WTC11 (cell line): ENCODE measurements around the gene PLXDC2. TPM values are rescaled to one million over a fixed set of nuclear protein-coding genes. Genes with fewer than 3 reads are reported as not detected.

Experiments
- ATAC-seq: fragments of 200-7000 bp; cut with Tn5 transposase; 2 replicates; pipeline ENCODE4 v1.10.0; 2021; ENCODE audit warnings: mild to moderate bottlenecking, moderate library complexity
- CTCF ChIA-PET: fragments of 300-600 bp; sonication (Branson Sonifier 250); formaldehyde crosslinking; loops from one replicate; lab custom pipeline; 2021; ENCODE audit warnings: antibody characterized with exemption; lab: Charles Lee
- POLR2A ChIA-PET: fragments of 350-600 bp; sonication (Branson Sonifier 250); formaldehyde crosslinking; loops from one replicate; lab custom pipeline; 2021; ENCODE audit warnings: antibody characterized with exemption; lab: Charles Lee
- DNase-seq: peaks from one replicate; pipeline ENCODE4 v3.0.0; 2021; ENCODE audit warnings: low spot score
- H3K27ac Mint-ChIP-seq: 2 replicates; pipeline ENCODE4 v1.8.0; 2021; ENCODE audit warnings: mixed read lengths
- H3K27me3 Mint-ChIP-seq: 2 replicates; pipeline ENCODE4 v1.8.0; 2021; ENCODE audit warnings: low read depth, mild to moderate bottlenecking, moderate library complexity, mixed read lengths
- H3K36me3 Mint-ChIP-seq: 2 replicates; pipeline ENCODE4 v1.8.0; 2021; ENCODE audit warnings: mixed read lengths
- H3K4me1 Mint-ChIP-seq: 2 replicates; pipeline ENCODE4 v1.8.0; 2022; ENCODE audit warnings: mixed read lengths
- H3K4me3 Mint-ChIP-seq: 2 replicates; pipeline ENCODE4 v1.8.0; 2021; ENCODE audit warnings: mild to moderate bottlenecking, moderate library complexity, mixed read lengths
- H3K9me3 Mint-ChIP-seq: 2 replicates; pipeline ENCODE4 v1.8.0; 2021; ENCODE audit warnings: mixed read lengths
- ARID4B ChIP-seq: sonication (generic); formaldehyde crosslinking; IDR thresholded peaks from 2 replicates; pipeline ENCODE4 v1.8.0; 2023; ENCODE audit warnings: missing genetic modification reagents, mild to moderate bottlenecking, borderline replicate concordance
- ATF6 ChIP-seq: sonication (generic); formaldehyde crosslinking; IDR thresholded peaks from 2 replicates; pipeline ENCODE4 v1.8.1; 2023; ENCODE audit warnings: mild to moderate bottlenecking, missing genetic modification reagents
- CDX4 ChIP-seq: fragments of 250-450 bp; sonication (Bioruptor Pico); IDR thresholded peaks from 2 replicates; pipeline ENCODE4 v1.9.0; 2021; ENCODE audit warnings: moderate library complexity, mild to moderate bottlenecking, inconsistent platforms, borderline replicate concordance
- E2F5 ChIP-seq: sonication (generic); formaldehyde crosslinking; IDR thresholded peaks from 2 replicates; pipeline ENCODE4 v1.8.1; 2022; ENCODE audit warnings: mild to moderate bottlenecking, moderate library complexity, missing genetic modification reagents
- ETV6 ChIP-seq: sonication (generic); formaldehyde crosslinking; IDR thresholded peaks from 2 replicates; pipeline ENCODE4 v1.8.1; 2022; ENCODE audit warnings: mild to moderate bottlenecking, missing genetic modification reagents
- FOXJ3 ChIP-seq: sonication (generic); formaldehyde crosslinking; IDR thresholded peaks from 2 replicates; pipeline ENCODE4 v1.9.0; 2021; ENCODE audit warnings: missing genetic modification reagents, mild to moderate bottlenecking, borderline replicate concordance
- FOXP1 ChIP-seq: sonication (generic); formaldehyde crosslinking; IDR thresholded peaks from 2 replicates; pipeline ENCODE4 v1.8.0; 2022; ENCODE audit warnings: missing genetic modification reagents, mild to moderate bottlenecking, moderate library complexity, borderline replicate concordance
- IRF1 ChIP-seq: sonication (generic); formaldehyde crosslinking; IDR thresholded peaks from 2 replicates; pipeline ENCODE4 v1.8.0; 2023; ENCODE audit warnings: missing genetic modification reagents
- JAZF1 ChIP-seq: fragments of 250-450 bp; sonication (Bioruptor Pico); IDR thresholded peaks from 2 replicates; pipeline ENCODE4 v1.9.0; 2021; ENCODE audit warnings: moderate library complexity, mild to moderate bottlenecking, inconsistent platforms
- NR2C2 ChIP-seq: sonication (generic); formaldehyde crosslinking; IDR thresholded peaks from 2 replicates; pipeline ENCODE4 v1.8.0; 2022; ENCODE audit warnings: mild to moderate bottlenecking, missing genetic modification reagents
- PRRX2 ChIP-seq: fragments of 250-450 bp; sonication (Bioruptor Pico); IDR thresholded peaks from 2 replicates; pipeline ENCODE4 v1.8.0; 2021; ENCODE audit warnings: mild to moderate bottlenecking
- RELA ChIP-seq: sonication (generic); formaldehyde crosslinking; IDR thresholded peaks from 2 replicates; pipeline ENCODE4 v1.8.1; 2022; ENCODE audit warnings: missing genetic modification reagents, mild to moderate bottlenecking, borderline replicate concordance
- SMAD3 ChIP-seq: sonication (generic); formaldehyde crosslinking; IDR thresholded peaks from 2 replicates; pipeline ENCODE4 v1.8.0; 2022; ENCODE audit warnings: missing genetic modification reagents, mild to moderate bottlenecking, borderline replicate concordance
- SMAD4 ChIP-seq: sonication (generic); formaldehyde crosslinking; IDR thresholded peaks from 2 replicates; pipeline ENCODE4 v1.8.0; 2022; ENCODE audit warnings: mild to moderate bottlenecking, missing genetic modification reagents
- total RNA-seq: library from RNA; stranded (reverse); gene quantifications from 3 replicates; pipeline ENCODE4 v1.2.3, GENCODE V29; 2021
- TF ChIP-seq, protein P1 (sequence below): fragments of 250-450 bp; sonication (Bioruptor Pico); IDR thresholded peaks from 2 replicates; pipeline ENCODE4 v2.1.2; 2022; ENCODE audit warnings: mild to moderate bottlenecking, moderate library complexity
- TF ChIP-seq, protein P2 (sequence below): sonication (generic); formaldehyde crosslinking; conservative IDR thresholded peaks from 2 replicates; pipeline ENCODE4 v1.8.1; 2022; ENCODE audit warnings: mild to moderate bottlenecking, missing genetic modification reagents
- TF ChIP-seq, protein P3 (sequence below): sonication (generic); formaldehyde crosslinking; IDR thresholded peaks from 2 replicates; pipeline ENCODE4 v1.8.1; 2023; ENCODE audit warnings: mild to moderate bottlenecking, missing genetic modification reagents
- TF ChIP-seq, protein P4 (sequence below): fragments of 200-600 bp; IDR thresholded peaks from 2 replicates; pipeline ENCODE4 v1.8.0; 2022; ENCODE audit warnings: antibody characterized with exemption

Gene PLXDC2
- total RNA-seq, 1 experiment from 2014 or later = 31.7 TPM

DNA sequence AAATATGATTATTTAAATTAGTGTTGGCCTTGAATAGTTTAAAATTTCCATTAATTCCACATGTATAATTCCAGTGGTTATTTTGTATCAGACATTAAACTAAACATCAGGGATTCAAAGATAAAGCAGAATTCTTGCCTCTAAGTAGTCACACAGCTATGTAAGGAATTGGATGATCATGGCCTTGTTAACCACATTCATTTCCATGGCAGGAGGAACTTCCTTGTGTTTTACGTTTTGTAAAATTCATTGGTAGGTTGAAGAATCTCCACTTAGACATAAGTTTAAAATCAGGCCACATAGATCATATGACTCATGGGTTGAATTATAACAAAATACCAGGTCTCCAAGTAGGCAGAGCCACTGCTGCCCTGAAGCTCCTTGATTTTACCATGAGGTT lies 289.7 kb downstream of the PLXDC2 start (continued):
- TF ChIP-seq JAZF1 (no peak), PRRX2 (CRISPR knock-in tag) (no peak), SMAD4 (no peak)

- ChIA-PET POLR2A (no interaction called here), CTCF (no interaction called here)
- no peak overlapping the region for H3K4me3 Mint-ChIP-seq
- DNase-seq (no peak), ATAC-seq (no peak)
- H3K27me3 Mint-ChIP-seq = no peaks in the 10 kb centered on the region
- no peak overlapping the region for H3K27ac Mint-ChIP-seq
- TF ChIP-seq, protein P1, sequence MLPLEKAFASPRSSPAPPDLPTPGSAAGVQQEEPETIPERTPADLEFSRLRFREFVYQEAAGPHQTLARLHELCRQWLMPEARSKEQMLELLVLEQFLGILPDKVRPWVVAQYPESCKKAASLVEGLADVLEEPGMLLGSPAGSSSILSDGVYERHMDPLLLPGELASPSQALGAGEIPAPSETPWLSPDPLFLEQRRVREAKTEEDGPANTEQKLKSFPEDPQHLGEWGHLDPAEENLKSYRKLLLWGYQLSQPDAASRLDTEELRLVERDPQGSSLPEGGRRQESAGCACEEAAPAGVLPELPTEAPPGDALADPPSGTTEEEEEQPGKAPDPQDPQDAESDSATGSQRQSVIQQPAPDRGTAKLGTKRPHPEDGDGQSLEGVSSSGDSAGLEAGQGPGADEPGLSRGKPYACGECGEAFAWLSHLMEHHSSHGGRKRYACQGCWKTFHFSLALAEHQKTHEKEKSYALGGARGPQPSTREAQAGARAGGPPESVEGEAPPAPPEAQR = no peak
- no peak for TF ChIP-seq RELA (CRISPR knock-in tag)
- no peak for TF ChIP-seq FOXP1 (CRISPR knock-in tag)
- TF ChIP-seq E2F5 (CRISPR knock-in tag) = no peak
- TF ChIP-seq, protein P2, sequence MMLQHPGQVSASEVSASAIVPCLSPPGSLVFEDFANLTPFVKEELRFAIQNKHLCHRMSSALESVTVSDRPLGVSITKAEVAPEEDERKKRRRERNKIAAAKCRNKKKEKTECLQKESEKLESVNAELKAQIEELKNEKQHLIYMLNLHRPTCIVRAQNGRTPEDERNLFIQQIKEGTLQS (CRISPR knock-in tag) = no peak
- H3K9me3 Mint-ChIP-seq = peaks cover 2% of the 10 kb centered on the region; the same call in 1 of the 2 replicates
- peaks cover 8% of the 10 kb centered on the region for H3K36me3 Mint-ChIP-seq
- H3K4me1 Mint-ChIP-seq = peaks cover 17% of the 10 kb centered on the region
Measured at GRCh38 chr10:20108021-20108420, 291.8 kb downstream of the PLXDC2 start.

GRCh38 chr10:20109613-20110012 lies 293.4 kb downstream of the PLXDC2 start:
- no peak for DNase-seq
- no peak overlapping the region for H3K27ac Mint-ChIP-seq
- peaks cover 28% of the 10 kb centered on the region for H3K4me1 Mint-ChIP-seq
- no peak overlapping the region for H3K4me3 Mint-ChIP-seq
- no peaks in the 10 kb centered on the region for H3K27me3 Mint-ChIP-seq
- ATAC-seq = no peak
- TF ChIP-seq ATF6 (CRISPR knock-in tag) (no peak), ARID4B (no peak), ETV6 (CRISPR knock-in tag) (no peak), FOXJ3 (CRISPR knock-in tag) (no peak), NR2C2 (CRISPR knock-in tag) (no peak), IRF1 (CRISPR knock-in tag) (no peak), SMAD3 (no peak), SMAD4 (no peak), CDX4 (CRISPR knock-in tag) (no peak)
- TF ChIP-seq, protein P3, sequence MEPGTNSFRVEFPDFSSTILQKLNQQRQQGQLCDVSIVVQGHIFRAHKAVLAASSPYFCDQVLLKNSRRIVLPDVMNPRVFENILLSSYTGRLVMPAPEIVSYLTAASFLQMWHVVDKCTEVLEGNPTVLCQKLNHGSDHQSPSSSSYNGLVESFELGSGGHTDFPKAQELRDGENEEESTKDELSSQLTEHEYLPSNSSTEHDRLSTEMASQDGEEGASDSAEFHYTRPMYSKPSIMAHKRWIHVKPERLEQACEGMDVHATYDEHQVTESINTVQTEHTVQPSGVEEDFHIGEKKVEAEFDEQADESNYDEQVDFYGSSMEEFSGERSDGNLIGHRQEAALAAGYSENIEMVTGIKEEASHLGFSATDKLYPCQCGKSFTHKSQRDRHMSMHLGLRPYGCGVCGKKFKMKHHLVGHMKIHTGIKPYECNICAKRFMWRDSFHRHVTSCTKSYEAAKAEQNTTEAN (CRISPR knock-in tag) = no peak
- TF ChIP-seq, protein P4, sequence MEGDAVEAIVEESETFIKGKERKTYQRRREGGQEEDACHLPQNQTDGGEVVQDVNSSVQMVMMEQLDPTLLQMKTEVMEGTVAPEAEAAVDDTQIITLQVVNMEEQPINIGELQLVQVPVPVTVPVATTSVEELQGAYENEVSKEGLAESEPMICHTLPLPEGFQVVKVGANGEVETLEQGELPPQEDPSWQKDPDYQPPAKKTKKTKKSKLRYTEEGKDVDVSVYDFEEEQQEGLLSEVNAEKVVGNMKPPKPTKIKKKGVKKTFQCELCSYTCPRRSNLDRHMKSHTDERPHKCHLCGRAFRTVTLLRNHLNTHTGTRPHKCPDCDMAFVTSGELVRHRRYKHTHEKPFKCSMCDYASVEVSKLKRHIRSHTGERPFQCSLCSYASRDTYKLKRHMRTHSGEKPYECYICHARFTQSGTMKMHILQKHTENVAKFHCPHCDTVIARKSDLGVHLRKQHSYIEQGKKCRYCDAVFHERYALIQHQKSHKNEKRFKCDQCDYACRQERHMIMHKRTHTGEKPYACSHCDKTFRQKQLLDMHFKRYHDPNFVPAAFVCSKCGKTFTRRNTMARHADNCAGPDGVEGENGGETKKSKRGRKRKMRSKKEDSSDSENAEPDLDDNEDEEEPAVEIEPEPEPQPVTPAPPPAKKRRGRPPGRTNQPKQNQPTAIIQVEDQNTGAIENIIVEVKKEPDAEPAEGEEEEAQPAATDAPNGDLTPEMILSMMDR = no peak
- H3K9me3 Mint-ChIP-seq = peaks cover 7% of the 10 kb centered on the region; the same call in 1 of the 2 replicates
- peaks cover 12% of the 10 kb centered on the region for H3K36me3 Mint-ChIP-seq
- CTCF ChIA-PET = no interaction called here
- POLR2A ChIA-PET = no interaction called here
